Measurements from ENCODE around the gene AGBL1.

DNA sequence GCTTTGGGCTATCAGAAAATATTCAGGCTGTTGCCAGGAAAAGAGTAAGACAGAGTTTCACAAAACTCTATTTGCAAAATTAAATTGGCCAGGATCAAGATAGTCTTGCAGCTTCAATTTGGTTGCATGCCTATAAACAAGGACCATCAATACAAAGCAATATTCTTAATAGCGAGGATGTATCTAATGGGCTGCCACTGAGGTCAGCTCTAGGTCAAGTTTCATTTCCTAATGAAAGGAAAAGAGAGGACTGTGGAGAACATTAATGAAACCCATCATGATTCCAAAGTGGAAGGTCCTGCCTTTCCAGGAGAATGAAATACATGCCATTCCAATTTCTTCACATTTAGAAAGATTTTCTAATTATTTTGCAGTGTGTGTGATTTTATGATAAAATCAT is 273.5 kb downstream of the AGBL1 start:
- TF ChIP-seq, protein P1, sequence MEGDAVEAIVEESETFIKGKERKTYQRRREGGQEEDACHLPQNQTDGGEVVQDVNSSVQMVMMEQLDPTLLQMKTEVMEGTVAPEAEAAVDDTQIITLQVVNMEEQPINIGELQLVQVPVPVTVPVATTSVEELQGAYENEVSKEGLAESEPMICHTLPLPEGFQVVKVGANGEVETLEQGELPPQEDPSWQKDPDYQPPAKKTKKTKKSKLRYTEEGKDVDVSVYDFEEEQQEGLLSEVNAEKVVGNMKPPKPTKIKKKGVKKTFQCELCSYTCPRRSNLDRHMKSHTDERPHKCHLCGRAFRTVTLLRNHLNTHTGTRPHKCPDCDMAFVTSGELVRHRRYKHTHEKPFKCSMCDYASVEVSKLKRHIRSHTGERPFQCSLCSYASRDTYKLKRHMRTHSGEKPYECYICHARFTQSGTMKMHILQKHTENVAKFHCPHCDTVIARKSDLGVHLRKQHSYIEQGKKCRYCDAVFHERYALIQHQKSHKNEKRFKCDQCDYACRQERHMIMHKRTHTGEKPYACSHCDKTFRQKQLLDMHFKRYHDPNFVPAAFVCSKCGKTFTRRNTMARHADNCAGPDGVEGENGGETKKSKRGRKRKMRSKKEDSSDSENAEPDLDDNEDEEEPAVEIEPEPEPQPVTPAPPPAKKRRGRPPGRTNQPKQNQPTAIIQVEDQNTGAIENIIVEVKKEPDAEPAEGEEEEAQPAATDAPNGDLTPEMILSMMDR (IDR thresholded peaks at IDR 0.05; ENCODE audit: borderline replicate concordance, extremely low read depth, low read length, poor library complexity, severe bottlenecking): no peak
- TF ChIP-seq EZH2 (IDR thresholded peaks at IDR 0.05; ENCODE audit: borderline replicate concordance, low read depth, low read length, severe bottlenecking): no peak

Data from DND-41 (cell line).